ENCODE data around the gene DLGAP1.

Gene DLGAP1

DNA sequence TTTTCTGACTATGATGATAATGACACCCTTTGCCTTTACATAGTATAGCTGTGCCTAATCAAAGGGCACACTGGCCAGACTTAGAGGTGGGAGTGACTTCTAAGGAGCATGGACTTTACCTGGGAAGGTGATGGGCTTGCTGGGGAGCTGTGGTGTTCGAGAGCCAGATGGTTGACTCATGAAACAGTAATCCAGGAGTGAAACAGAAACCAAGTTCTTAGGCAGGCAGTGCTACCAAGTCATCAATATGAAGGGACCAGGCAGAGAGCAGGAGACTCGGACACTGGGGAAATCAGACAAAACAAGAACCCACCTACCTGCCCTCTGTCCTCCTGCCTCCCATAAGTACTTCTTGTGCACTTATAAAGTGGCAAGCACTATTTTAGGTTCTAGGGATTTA, 430.4 kb downstream of the DLGAP1 start:
- TF ChIP-seq, protein P1, sequence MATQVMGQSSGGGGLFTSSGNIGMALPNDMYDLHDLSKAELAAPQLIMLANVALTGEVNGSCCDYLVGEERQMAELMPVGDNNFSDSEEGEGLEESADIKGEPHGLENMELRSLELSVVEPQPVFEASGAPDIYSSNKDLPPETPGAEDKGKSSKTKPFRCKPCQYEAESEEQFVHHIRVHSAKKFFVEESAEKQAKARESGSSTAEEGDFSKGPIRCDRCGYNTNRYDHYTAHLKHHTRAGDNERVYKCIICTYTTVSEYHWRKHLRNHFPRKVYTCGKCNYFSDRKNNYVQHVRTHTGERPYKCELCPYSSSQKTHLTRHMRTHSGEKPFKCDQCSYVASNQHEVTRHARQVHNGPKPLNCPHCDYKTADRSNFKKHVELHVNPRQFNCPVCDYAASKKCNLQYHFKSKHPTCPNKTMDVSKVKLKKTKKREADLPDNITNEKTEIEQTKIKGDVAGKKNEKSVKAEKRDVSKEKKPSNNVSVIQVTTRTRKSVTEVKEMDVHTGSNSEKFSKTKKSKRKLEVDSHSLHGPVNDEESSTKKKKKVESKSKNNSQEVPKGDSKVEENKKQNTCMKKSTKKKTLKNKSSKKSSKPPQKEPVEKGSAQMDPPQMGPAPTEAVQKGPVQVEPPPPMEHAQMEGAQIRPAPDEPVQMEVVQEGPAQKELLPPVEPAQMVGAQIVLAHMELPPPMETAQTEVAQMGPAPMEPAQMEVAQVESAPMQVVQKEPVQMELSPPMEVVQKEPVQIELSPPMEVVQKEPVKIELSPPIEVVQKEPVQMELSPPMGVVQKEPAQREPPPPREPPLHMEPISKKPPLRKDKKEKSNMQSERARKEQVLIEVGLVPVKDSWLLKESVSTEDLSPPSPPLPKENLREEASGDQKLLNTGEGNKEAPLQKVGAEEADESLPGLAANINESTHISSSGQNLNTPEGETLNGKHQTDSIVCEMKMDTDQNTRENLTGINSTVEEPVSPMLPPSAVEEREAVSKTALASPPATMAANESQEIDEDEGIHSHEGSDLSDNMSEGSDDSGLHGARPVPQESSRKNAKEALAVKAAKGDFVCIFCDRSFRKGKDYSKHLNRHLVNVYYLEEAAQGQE (IDR thresholded peaks at IDR 0.05; ENCODE audit: low read depth): no peak
- TF ChIP-seq TEAD4 (IDR thresholded peaks at IDR 0.05) (no peak), TAF1 (IDR thresholded peaks at IDR 0.05; ENCODE audit: low read depth) (no peak), YY1 (IDR thresholded peaks at IDR 0.05; ENCODE audit: low read depth) (no peak), CREB1 (IDR thresholded peaks at IDR 0.05; ENCODE audit: low read depth) (no peak), CEBPB (IDR thresholded peaks at IDR 0.05) (no peak), NFIC (IDR thresholded peaks at IDR 0.05) (no peak), ZBTB7A (IDR thresholded peaks at IDR 0.05; ENCODE audit: low read depth) (no peak), EGR1 (IDR thresholded peaks at IDR 0.05) (no peak), RAD21 (IDR thresholded peaks at IDR 0.05; ENCODE audit: low read depth) (no peak), EP300 (IDR thresholded peaks at IDR 0.05; ENCODE audit: borderline replicate concordance) (no peak), TCF12 (IDR thresholded peaks at IDR 0.05; ENCODE audit: low read depth) (no peak), FOXM1 (IDR thresholded peaks at IDR 0.05; ENCODE audit: borderline replicate concordance, low read depth) (no peak)
- TF ChIP-seq, protein P2, sequence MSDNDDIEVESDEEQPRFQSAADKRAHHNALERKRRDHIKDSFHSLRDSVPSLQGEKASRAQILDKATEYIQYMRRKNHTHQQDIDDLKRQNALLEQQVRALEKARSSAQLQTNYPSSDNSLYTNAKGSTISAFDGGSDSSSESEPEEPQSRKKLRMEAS (IDR thresholded peaks at IDR 0.05): no peak
- TF ChIP-seq, protein P3, sequence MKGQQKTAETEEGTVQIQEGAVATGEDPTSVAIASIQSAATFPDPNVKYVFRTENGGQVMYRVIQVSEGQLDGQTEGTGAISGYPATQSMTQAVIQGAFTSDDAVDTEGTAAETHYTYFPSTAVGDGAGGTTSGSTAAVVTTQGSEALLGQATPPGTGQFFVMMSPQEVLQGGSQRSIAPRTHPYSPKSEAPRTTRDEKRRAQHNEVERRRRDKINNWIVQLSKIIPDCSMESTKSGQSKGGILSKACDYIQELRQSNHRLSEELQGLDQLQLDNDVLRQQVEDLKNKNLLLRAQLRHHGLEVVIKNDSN (IDR thresholded peaks at IDR 0.05): no peak

DNA sequence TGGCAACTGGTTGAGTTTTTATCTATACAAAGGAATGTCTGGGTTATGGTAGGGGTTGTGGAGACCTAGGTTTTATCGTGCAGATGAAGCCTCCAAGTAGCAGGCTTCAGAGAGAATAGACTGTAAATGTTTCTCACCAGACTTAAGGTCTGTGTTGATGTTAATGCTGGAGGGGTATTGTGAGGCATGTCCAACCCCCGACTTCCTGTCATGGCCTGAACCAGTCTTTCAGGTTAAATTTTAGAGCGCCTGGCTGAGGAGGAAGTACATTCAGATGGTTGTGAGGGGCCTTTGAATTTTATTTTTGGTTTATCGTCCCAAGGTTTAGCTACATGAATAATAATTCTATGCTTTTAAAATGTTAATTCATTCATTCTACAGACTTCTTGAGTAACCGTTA, 435.1 kb downstream of the DLGAP1 start:
- TF ChIP-seq RAD21 (IDR thresholded peaks at IDR 0.05; ENCODE audit: low read depth): no peak
- TF ChIP-seq EGR1 (IDR thresholded peaks at IDR 0.05): no peak
- TF ChIP-seq, protein P1 (IDR thresholded peaks at IDR 0.05; ENCODE audit: low read depth): no peak

DNA sequence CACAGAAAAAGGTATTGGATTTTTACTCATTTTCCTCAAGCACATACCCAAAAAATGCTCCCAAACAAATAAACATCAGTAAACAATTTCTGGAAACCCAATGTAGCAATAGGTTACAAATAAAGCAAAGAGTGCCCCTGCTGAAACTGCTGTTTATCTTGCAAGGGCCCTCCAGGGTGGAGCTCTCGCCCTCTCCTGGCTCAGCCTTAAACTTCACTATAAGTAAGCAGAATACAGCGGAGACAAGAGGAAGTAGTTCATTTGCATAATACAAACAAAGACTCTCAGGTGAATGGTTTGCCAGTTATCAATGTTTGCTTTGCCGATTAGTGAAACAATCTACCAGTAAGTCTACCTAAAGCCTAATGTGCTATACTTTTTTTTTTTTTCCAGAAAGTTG, 437.6 kb downstream of the DLGAP1 start:
- no peak for TF ChIP-seq ZBTB7A (IDR thresholded peaks at IDR 0.05; ENCODE audit: low read depth)
- TF ChIP-seq, protein P1 (IDR thresholded peaks at IDR 0.05; ENCODE audit: low read depth): no peak
- no peak for TF ChIP-seq TEAD4 (IDR thresholded peaks at IDR 0.05)
- TF ChIP-seq EGR1 (IDR thresholded peaks at IDR 0.05): no peak
- no peak for TF ChIP-seq CEBPB (IDR thresholded peaks at IDR 0.05)
- no peak for TF ChIP-seq TCF12 (IDR thresholded peaks at IDR 0.05; ENCODE audit: low read depth)
- TF ChIP-seq, protein P2 (IDR thresholded peaks at IDR 0.05): no peak
- no peak for TF ChIP-seq RAD21 (IDR thresholded peaks at IDR 0.05; ENCODE audit: low read depth)
- TF ChIP-seq, protein P3 (IDR thresholded peaks at IDR 0.05): no peak
- TF ChIP-seq FOXM1 (IDR thresholded peaks at IDR 0.05; ENCODE audit: borderline replicate concordance, low read depth): no peak
- no peak for TF ChIP-seq EP300 (IDR thresholded peaks at IDR 0.05; ENCODE audit: borderline replicate concordance)
- TF ChIP-seq CREB1 (IDR thresholded peaks at IDR 0.05; ENCODE audit: low read depth): no peak
- TF ChIP-seq NFIC (IDR thresholded peaks at IDR 0.05): no peak

DNA sequence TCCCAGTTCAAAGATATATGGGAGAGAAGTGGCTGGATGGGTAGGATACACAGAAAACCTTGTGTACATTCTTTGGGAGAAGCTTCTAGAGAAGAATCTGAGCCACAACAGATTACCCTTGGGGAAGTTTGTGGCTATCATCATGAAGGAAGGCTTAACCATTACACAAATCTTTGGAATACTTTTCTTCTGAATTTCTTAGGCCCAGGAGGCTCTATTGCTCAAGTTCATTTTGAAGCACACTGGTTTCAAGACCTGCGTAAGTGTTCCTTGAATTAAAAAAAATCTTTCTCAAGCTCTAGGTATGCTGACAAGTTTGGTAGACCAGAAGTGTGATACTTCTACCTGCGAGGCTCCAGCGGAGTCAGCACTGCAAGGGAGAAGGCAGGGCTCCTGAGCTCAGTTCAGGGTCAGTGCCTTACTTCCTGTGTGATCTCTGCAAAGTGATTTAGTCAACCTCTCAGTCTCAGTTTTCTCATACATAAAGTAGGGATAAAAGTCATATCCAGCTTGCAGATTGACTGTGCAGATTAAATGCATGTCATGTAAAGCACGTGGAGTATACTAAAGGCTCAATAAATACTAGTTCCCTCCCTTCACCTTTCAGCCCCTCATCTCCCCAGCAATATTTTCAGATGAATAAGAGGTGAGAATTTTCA, 438.6 kb downstream of the DLGAP1 start:
- TF ChIP-seq TEAD4 (IDR thresholded peaks at IDR 0.05): no peak
- TF ChIP-seq NFIC (IDR thresholded peaks at IDR 0.05): no peak

DNA sequence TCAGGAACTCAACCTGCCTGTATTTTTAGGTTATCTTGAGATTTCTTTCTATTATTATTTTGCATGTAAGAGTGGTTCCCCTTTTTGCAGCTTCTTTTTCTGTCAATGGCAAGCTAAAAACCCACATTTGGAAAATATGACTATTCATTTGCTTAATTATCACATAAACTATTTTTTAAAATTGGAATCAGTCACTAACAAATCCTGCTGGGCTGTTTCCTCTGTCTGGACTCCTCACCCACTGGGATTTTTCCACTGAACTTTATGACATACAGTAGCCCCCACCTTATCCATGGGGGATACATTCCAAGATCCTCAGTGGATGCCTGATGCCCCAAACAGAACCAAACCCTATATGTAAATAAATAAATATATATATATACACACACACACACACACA, 447.3 kb downstream of the DLGAP1 start:
- TF ChIP-seq CEBPB (IDR thresholded peaks at IDR 0.05): no peak

Data from Ishikawa (cell line).